ENCODE measurements around the gene KCNQ1. TPM values are rescaled to one million over a fixed set of nuclear protein-coding genes. Genes with fewer than 3 reads are reported as not detected.
A peak's percentile ranks its signal among the peaks of the same experiment; 100 is the strongest.

The KCNQ1 gene
- total and polyA plus RNA-seq, 9 donors = 1.4 to 17.2 (median 3.8) TPM

DNA sequence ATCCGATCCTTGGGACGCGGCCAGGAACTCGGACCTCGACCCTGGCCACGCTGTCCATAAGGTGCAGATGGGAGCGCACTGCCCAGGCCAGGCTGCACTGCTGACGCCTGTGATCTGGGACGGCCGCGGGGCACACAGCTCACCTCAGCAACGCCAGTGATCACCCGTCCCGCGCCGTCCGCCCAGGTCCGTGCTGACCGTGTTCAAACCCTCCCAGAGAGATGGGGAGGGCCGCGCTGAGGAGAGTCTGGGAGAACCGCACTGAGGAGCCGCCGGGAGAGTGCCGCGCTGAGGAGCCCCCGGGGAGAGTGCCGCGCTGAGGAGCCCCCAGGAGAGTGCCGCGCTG lies 254.3 kb downstream of the KCNQ1 start:
- Histone ChIP-seq H3K27ac (no peak overlapping the region), H3K9me3 (no peaks in the 10 kb centered on the region), H3K4me1 (ENCODE audit: insufficient read depth) (peaks cover 7% of the 10 kb centered on the region), H3K36me3 (no peaks in the 10 kb centered on the region), H3K4me3 (peak overlapping the region; percentile 81), H3K27me3 (no peaks in the 10 kb centered on the region)
- 57 to 87% (median 63%) methylated on average over 27 to 31 of the region's 31 CpGs for WGBS, 3 donors
- peak in 4 of 5 donors; percentile 30 to 57 (median 46) for DNase-seq
- TF ChIP-seq CTCF (IDR thresholded peaks at IDR 0.05) (no peak), EP300 (IDR thresholded peaks at IDR 0.05) (no peak), POLR2A (IDR thresholded peaks at IDR 0.05) (no peak)
- intact Hi-C loops (cut with DNase I) = loop anchor here in 2 of 4 donors (2.0 to 10.0 kb wide), 2 partner anchors 164 to 186 kb away; partner anchors contain the start of gene CDKN1C (in 1 of the 2)

DNA sequence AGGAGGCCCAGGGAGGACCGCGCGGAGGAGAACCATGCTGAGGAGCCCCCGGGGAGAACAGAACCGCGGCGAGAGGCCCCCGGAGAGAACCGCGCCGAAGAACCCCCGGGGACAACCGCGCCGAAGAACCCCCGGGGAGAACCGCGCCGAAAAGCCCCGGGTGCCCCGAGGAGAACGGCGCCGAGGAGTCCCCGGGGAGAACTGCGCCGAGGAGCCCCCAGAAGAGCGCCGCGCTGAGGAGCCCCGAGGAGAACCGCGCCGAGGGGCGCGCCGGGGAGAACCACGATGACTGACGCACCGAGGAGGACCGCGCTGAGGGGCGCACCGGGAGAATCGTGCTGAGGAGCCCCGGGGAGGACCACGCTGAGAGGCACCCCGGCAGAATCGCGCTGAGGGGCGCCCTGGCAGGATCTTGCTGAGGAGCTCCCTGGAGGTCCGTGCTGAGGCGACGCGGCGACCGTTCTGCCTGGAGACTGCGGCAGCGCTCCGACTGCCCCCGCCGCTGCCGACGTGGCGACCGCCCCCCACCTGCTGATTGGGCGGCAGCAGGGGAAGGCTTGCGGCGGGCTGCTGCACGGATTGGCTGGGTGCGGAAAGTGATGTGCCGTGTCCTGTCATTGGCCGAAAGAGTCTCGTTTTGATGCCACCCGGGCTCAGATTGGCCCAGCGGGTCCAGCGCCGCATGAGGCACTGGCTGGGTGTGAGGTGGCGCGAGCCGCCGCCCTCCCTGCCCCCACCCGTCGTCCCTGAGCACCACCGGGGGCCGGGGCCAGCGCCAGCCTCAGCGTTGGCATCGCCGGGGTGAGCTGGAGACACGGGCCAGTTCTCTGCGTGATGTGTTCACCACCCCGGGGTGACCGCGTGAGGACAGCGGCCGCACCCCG lies 255.0 kb downstream of the KCNQ1 start, which contains the start of gene KCNQ1OT1:
Gene KCNQ1OT1 (minus strand): TSS at position 464 of the 884 bp plus-strand sequence.
- peak within 1 kb of the TSS; percentile 81 for H3K4me3 ChIP-seq
- peak within 1 kb of the TSS; percentile 67 to 80 for H3K27ac ChIP-seq
- peaks cover 6% of the 10 kb centered on the region for H3K4me1 ChIP-seq (ENCODE audit: insufficient read depth)
- WGBS, 3 donors = 56 to 73% (median 62%) methylated on average over 67 to 98 of the region's 98 CpGs
- no peaks in the 10 kb centered on the region for H3K27me3 ChIP-seq
- peak; percentile 89 to 92 (median 91) for DNase-seq
- no peaks in the 10 kb centered on the region for H3K36me3 ChIP-seq
- intact Hi-C loops (cut with DNase I) = loop anchor here in 2 of 4 donors (2.0 to 10.0 kb wide), 2 partner anchors 165 to 185 kb away; partner anchors contain the start of gene CDKN1C (in 1 of the 2)
- no peaks in the 10 kb centered on the region for H3K9me3 ChIP-seq
- no peak for TF ChIP-seq CTCF (IDR thresholded peaks at IDR 0.05)
- TF ChIP-seq EP300 (IDR thresholded peaks at IDR 0.05) = no peak
- TF ChIP-seq POLR2A (IDR thresholded peaks at IDR 0.05) = peak; percentile 90

- no peak for TF ChIP-seq EP300 (IDR thresholded peaks at IDR 0.05)
- TF ChIP-seq POLR2A (IDR thresholded peaks at IDR 0.05) = no peak
- H3K27me3 ChIP-seq = no peaks in the 10 kb centered on the region
- intact Hi-C loops (cut with DNase I) = no loop called here
- H3K9me3 ChIP-seq = no peaks in the 10 kb centered on the region
- peak overlapping the region; percentile 46 for H3K4me3 ChIP-seq
- H3K4me1 ChIP-seq (ENCODE audit: insufficient read depth) = peaks cover 3% of the 10 kb centered on the region
- peak overlapping the region; percentile 67 to 80 for H3K27ac ChIP-seq
- WGBS, 3 donors = 46 to 66% (median 54%) methylated on average over 43 to 52 of the region's 52 CpGs
- peak; percentile 56 to 73 (median 71) for DNase-seq
- no peaks in the 10 kb centered on the region for H3K36me3 ChIP-seq
Measured at GRCh38 chr11:2700415-2701211, 255.8 kb downstream of the KCNQ1 start.

DNA sequence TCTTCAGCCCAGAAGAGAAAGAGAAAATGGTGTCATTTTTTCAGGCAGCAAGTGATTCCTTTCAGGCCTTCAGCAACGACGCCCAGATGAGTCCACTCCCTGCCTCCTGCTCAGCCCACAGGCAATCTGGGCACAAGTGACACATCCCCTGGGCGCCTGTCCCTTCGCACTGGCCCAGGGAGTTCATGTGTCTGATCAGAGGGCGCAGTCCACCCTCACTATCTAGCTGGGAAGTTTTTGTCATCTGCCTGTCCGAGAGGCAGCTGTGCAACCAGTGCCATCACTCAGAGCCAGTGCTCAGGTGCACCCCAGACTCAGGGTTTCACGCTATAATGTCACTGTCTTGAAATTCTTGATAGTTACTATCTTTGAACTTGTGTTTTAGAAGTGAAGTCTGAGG lies 256.4 kb downstream of the KCNQ1 start:
- peaks cover 2% of the 10 kb centered on the region for H3K4me1 ChIP-seq (ENCODE audit: insufficient read depth)
- intact Hi-C loops (cut with DNase I) = no loop called here
- TF ChIP-seq POLR2A (IDR thresholded peaks at IDR 0.05) = no peak
- no peak for TF ChIP-seq EP300 (IDR thresholded peaks at IDR 0.05)
- TF ChIP-seq CTCF (IDR thresholded peaks at IDR 0.05) = no peak
- no peaks in the 10 kb centered on the region for H3K36me3 ChIP-seq
- H3K4me3 ChIP-seq = no peak overlapping the region
- H3K27ac ChIP-seq = peak overlapping the region; percentile 67 to 80
- WGBS, 3 donors = 83 to 88% (median 86%) methylated on average over 7 of the region's 7 CpGs
- DNase-seq = peak in 3 of 5 donors; percentile 14 to 36 (median 27)
- H3K9me3 ChIP-seq = no peaks in the 10 kb centered on the region
- H3K27me3 ChIP-seq = no peaks in the 10 kb centered on the region
